ENCODE measurements around the gene ENOX2. TPM values are rescaled to one million over a fixed set of nuclear protein-coding genes. Genes with fewer than 3 reads are reported as not detected.

The ENOX2 gene
- polyA plus RNA-seq, 1 donor from 2014 or later = 48.7 TPM

DNA sequence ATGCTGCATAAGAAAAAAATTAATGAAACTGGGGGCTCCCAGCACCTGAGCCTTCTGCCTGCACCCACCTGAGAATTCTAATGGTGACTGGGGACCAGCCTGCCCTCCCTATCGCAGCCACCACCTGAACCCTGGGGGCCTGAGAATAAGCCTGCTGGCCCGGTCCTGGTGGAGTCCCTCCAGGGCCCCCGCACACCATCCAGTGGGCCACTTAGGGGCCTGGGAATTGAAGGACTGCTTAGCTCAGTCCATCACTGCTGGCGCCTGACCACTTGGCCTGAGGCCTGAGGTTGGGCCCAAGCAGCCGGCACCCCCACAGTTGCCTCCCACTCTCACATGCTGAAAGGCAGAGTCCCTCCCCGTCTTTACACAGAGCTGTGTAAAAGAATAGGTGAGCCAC is 230.8 kb downstream of the ENOX2 start:
- Histone ChIP-seq H3K27ac (ENCODE audit: low read length) (no peak overlapping the region), H3K4me2 (ENCODE audit: low read length) (no peak overlapping the region), H3K36me3 (ENCODE audit: insufficient read depth, low read length) (no peaks in the 10 kb centered on the region), H3K9ac (ENCODE audit: low read length) (no peak overlapping the region), H2AFZ (ENCODE audit: low read depth, low read length) (no peak overlapping the region), H3K4me3 (ENCODE audit: low read length) (no peak overlapping the region), H4K20me1 (ENCODE audit: insufficient read depth) (no peaks in the 10 kb centered on the region), H3K27me3 (ENCODE audit: insufficient read depth, low read depth, low read length) (no peaks in the 10 kb centered on the region), H3K9me3 (ENCODE audit: low read length) (no peaks in the 10 kb centered on the region), H3F3A (ENCODE audit: insufficient read depth, low read length, poor library complexity, severe bottlenecking) (no peaks in the 10 kb centered on the region), H3K9me2 (ENCODE audit: insufficient read depth, low read length) (no peaks in the 10 kb centered on the region), H3K79me2 (replicated peaks; ENCODE audit: insufficient read depth, low read length) (no peaks in the 10 kb centered on the region)
- TF ChIP-seq CTCF (IDR thresholded peaks at IDR 0.05; ENCODE audit: poor library complexity, severe bottlenecking) (no peak), RAD21 (conservative IDR thresholded peaks at IDR 0.05) (no peak)

GRCh38 chrX:130669233-130669632 is 233.8 kb downstream of the ENOX2 start:
- Histone ChIP-seq H3K9me3 (ENCODE audit: low read length) (no peaks in the 10 kb centered on the region), H3K9ac (ENCODE audit: low read length) (no peak overlapping the region), H2AFZ (ENCODE audit: low read depth, low read length) (no peak overlapping the region), H3K36me3 (ENCODE audit: insufficient read depth, low read length) (no peaks in the 10 kb centered on the region), H3K9me2 (ENCODE audit: insufficient read depth, low read length) (no peaks in the 10 kb centered on the region), H3K79me2 (replicated peaks; ENCODE audit: insufficient read depth, low read length) (no peaks in the 10 kb centered on the region), H3F3A (ENCODE audit: insufficient read depth, low read length, poor library complexity, severe bottlenecking) (no peaks in the 10 kb centered on the region), H3K27ac (ENCODE audit: low read length) (no peak overlapping the region), H4K20me1 (ENCODE audit: insufficient read depth) (no peaks in the 10 kb centered on the region), H3K4me3 (ENCODE audit: low read length) (no peak overlapping the region), H3K4me2 (ENCODE audit: low read length) (no peak overlapping the region), H3K27me3 (ENCODE audit: insufficient read depth, low read depth, low read length) (no peaks in the 10 kb centered on the region)
- TF ChIP-seq TAF1 (IDR thresholded peaks at IDR 0.05; ENCODE audit: low read depth) = no peak

GRCh38 chrX:130665263-130665662 is 237.7 kb downstream of the ENOX2 start:
- H3F3A ChIP-seq (ENCODE audit: insufficient read depth, low read length, poor library complexity, severe bottlenecking) = no peaks in the 10 kb centered on the region
- no peaks in the 10 kb centered on the region for H3K36me3 ChIP-seq (ENCODE audit: insufficient read depth, low read length)
- H3K27ac ChIP-seq (ENCODE audit: low read length) = no peak overlapping the region
- H3K27me3 ChIP-seq (ENCODE audit: insufficient read depth, low read depth, low read length) = no peaks in the 10 kb centered on the region
- no peaks in the 10 kb centered on the region for H3K9me2 ChIP-seq (ENCODE audit: insufficient read depth, low read length)
- H4K20me1 ChIP-seq (ENCODE audit: insufficient read depth) = no peaks in the 10 kb centered on the region
- no peaks in the 10 kb centered on the region for H3K79me2 ChIP-seq (replicated peaks; ENCODE audit: insufficient read depth, low read length)
- H2AFZ ChIP-seq (ENCODE audit: low read depth, low read length) = no peak overlapping the region
- H3K4me2 ChIP-seq (ENCODE audit: low read length) = no peak overlapping the region
- no peak for TF ChIP-seq EZH2 (IDR thresholded peaks at IDR 0.05; ENCODE audit: borderline replicate concordance, insufficient read depth, low read length, poor library complexity, severe bottlenecking)
- TF ChIP-seq POLR2AphosphoS5 (IDR thresholded peaks at IDR 0.05) = no peak
- TF ChIP-seq EP300 (conservative IDR thresholded peaks at IDR 0.05; ENCODE audit: poor library complexity, severe bottlenecking) = no peak
- no peak for TF ChIP-seq MXI1 (conservative IDR thresholded peaks at IDR 0.05; ENCODE audit: poor library complexity, severe bottlenecking)
- no peak for TF ChIP-seq CTCF (IDR thresholded peaks at IDR 0.05; ENCODE audit: poor library complexity, severe bottlenecking)
- TF ChIP-seq TAF1 (IDR thresholded peaks at IDR 0.05; ENCODE audit: low read depth) = no peak
- no peak for TF ChIP-seq RAD21 (conservative IDR thresholded peaks at IDR 0.05)
- TF ChIP-seq REST (IDR thresholded peaks at IDR 0.05; ENCODE audit: borderline replicate concordance) = no peak
- TF ChIP-seq SMC3 (conservative IDR thresholded peaks at IDR 0.05; ENCODE audit: poor library complexity) = no peak
- H3K9ac ChIP-seq (ENCODE audit: low read length) = no peak overlapping the region
- no peak overlapping the region for H3K4me3 ChIP-seq (ENCODE audit: low read length)
- H3K9me3 ChIP-seq (ENCODE audit: low read length) = no peaks in the 10 kb centered on the region

Measured in neural cell (in vitro differentiated cells).